ENCODE data around the gene KCTD1.

Gene KCTD1

DNA sequence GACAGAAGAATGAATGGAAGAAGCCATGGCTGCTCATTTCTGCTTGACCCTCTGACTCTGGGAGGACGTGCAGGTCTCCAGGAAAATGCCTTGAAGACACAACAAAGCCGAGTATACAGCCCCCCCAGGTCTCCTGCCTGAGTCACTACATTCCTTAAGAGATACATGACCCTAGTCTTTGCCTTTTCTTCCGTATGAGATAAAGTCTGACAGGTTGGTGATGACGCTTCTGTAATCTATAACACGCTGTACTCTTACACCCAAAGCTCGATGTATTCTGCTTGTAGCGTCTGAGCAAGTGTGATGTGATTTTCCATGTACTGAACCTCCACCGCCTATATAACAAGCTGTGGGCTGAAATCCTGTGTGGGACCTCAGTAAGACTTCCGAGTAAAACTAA lies 77.3 kb downstream of the KCTD1 start:
- DNase-seq (ENCODE audit: insufficient read length, low spot score) (no peak), FAIRE-seq (no peak)
- no peak for TF ChIP-seq POLR2A (IDR thresholded peaks at IDR 0.05; ENCODE audit: low read depth, low read length)

DNA sequence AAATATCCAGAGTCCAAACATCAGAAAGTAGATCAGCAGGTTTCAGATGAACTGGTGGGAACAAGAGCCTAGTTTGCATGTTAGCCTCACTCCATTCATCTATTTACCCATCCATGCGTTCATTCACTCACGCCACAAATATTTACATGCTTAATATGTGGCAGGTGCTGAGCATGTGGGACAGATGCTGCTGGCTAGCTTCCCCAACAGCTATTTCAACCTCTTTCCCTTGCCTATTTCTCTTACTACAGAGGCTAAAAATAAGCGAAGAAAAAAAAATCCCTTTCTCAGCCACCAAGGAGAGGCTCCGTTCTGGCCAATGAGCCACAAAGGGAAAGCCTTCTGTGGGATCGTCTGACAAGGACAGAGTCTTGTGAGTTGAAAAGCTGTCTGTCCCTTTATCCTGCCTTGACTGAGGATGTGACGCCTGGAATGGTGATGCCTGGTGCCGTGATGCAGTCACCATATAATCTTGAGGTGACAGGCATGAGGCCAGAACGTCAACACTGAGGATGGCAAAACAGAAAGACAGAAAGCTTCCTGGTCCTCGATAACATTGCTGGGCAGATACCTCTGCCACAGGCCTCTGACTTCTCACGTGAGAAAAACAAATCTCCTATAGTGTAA lies 78.2 kb downstream of the KCTD1 start:
- no peak for DNase-seq (ENCODE audit: insufficient read length, low spot score)
- TF ChIP-seq POLR2A (IDR thresholded peaks at IDR 0.05; ENCODE audit: low read depth, low read length) = no peak
- FAIRE-seq = no peak

DNA sequence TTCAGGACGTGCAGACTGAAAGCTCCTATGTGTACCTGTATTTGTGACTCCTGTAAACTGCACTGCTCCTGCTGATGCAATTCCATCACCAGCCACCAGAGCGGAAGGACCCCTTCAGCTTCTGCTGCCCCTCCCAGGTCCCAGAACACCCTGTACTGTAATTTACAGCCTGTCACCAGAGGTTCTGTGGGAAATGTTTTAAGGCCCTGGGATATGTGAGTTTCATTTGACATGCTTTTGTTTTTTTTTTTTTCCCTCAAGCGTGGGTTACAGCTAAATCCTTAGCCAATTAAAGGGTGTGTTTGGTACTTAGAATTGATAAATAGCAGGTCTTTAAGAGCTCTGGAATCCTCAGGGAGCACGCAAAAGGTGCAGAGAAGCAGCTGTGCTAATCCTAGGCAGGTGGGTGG lies 79.4 kb downstream of the KCTD1 start:
- TF ChIP-seq POLR2A (IDR thresholded peaks at IDR 0.05; ENCODE audit: low read depth, low read length) = no peak
- DNase-seq (ENCODE audit: insufficient read length, low spot score) (no peak), FAIRE-seq (no peak)

DNA sequence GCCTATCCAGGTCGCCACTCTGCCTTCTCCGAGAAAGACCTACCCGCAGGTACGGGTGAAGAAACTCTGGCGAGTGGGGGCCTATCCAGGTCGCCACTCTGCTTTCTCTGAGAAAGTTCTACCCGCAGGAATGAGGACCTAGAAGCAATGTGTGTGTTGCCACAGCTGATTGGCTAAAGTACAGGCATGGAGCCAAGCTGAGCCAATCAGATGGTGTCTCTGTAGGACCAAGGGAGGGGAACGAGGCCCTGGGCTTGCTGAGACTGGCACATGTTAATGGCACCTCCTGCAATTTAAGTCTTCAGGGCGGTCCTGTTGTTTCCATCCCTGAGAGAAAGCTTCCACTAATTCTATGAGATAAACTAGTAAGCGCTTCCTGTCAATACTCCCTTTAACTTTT lies 82.3 kb downstream of the KCTD1 start:
- no peak for DNase-seq (ENCODE audit: insufficient read length, low spot score)
- TF ChIP-seq POLR2A (IDR thresholded peaks at IDR 0.05; ENCODE audit: low read depth, low read length) = no peak
- no peak for FAIRE-seq

DNA sequence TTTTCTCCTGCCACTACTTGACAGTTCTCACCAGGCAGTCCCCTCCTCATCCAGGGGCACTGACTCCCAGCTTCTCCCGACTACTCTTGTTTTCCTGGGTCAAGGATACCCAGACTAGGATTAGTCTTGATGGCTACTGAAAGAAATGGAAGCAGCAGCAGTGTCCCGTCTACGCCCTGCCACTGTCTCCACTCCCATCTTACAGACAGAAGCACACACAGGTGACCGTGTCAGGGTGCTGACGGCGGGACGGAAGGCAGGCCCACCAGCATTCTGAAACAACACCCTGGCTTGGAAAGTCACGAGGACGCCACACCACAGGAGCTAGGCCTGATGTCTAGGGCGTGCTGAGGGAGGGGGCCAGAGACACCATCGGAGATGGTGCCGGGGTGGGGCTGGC lies 82.9 kb downstream of the KCTD1 start:
- FAIRE-seq (no peak), DNase-seq (ENCODE audit: insufficient read length, low spot score) (no peak)
- TF ChIP-seq POLR2A (IDR thresholded peaks at IDR 0.05; ENCODE audit: low read depth, low read length) = no peak

DNA sequence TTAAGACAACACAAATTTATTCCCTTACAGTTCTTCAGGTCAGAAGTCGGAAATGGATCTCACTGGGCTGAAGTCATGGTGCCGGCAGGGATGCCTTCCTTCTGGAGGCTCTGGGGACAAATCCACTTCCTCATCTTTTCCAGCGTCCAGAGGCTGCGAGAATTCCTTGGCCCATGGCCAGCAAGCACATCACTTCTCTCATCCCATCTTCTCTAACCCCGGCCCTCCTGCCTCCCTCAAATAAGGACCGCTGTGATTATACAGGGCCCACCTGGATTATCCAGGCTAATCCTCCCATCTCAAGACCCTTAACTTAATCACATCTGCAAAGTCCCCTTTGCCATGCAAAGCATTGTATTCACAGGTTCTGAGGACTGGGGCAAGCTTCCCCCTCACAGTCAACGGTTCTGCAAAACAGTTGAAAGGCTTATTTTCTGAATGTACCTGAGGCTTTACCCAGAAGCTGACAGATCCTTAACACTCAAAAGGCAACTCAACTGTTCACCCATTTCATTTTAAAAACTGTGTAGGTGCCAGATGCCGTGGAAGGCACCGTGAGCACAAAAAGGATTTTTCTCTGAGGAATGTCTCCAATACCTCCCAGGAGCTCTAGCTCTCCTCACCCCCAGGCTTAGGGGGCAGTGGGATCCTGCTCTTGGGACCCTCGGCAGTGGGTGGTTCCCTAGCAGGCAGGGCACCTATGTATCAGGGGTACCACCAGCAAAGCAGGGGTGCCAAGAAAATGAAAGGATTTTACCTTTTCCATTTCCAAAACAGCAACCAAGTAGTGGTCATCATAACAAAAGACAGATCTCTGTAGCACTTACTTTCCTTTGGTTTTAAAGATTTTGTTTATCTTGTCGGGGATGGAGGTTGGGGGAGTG lies 84.0 kb downstream of the KCTD1 start:
- DNase-seq (ENCODE audit: insufficient read length, low spot score) (no peak), FAIRE-seq (no peak)
- TF ChIP-seq POLR2A (IDR thresholded peaks at IDR 0.05; ENCODE audit: low read depth, low read length) = no peak

DNA sequence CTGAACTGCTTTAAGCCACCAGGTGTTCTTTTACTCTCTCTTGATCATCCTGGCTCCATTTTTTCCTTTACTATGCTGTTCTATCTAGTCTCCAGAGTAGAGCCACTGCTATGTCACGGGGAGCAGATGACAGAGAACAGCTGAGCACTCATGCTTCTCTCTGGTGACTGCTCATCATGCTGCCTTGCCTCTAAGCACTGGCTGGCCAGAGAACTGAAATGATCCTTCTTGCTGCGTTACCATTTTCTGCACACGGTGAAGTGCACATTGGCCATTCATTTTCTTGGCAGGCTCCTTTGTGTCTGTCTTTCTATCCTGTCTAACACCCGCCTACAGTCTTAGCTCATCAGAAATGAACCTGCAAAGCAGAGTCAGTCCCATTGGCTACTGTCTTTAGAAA lies 86.0 kb downstream of the KCTD1 start:
- DNase-seq (ENCODE audit: insufficient read length, low spot score) (no peak), FAIRE-seq (no peak)
- TF ChIP-seq POLR2A (IDR thresholded peaks at IDR 0.05; ENCODE audit: low read depth, low read length) = no peak

DNA sequence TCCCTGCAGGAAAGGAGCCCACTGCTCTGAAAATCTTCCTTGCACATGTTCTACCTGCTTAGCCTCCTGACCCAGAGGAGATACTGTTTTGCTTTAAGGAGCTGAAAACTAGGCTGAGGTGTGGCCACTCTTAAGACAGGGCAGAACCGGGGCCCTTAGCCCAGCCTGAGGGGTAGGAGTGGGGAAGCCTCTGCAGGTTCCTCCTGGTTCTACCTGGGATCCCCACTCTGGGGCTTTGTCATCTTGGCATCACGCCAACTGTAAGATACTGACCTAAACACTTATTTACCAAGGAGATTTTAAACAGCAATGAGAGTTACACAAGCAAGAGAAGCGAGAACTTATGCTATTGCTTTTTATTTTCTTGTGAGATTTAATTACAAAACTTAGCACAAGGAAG lies 86.9 kb downstream of the KCTD1 start:
- DNase-seq (ENCODE audit: insufficient read length, low spot score) (no peak), FAIRE-seq (no peak)
- TF ChIP-seq POLR2A (IDR thresholded peaks at IDR 0.05; ENCODE audit: low read depth, low read length) = no peak

DNA sequence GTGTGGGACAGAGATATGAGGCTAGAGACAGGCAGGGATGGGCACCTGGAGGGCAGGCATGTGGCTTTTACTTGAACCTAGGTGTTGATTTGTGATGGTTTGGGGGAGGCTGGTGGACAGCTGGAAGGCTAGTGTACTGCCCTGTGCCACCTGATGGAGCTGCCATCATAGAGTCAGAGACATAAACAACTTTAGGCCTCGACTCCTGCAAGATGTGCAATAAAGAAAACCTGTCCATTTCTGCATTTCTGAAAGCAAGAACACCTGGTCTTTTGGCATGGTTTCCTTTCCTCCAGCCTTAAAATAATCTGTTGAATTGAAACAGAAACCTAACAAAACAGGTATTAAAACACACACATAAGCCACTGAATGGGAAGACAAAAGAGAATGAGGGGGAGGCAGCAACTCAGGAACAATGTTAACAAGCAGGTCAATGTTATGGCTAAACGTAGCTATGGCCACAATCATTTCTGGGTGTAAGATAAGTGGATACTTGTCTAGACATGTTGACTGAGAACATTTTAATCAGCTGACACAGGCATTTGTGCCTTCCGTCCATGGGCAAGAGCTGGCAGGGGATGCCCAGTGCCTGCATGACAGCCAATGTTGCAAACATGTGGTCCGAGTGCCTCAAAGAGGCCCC lies 87.8 kb downstream of the KCTD1 start:
- FAIRE-seq (no peak), DNase-seq (ENCODE audit: insufficient read length, low spot score) (no peak)
- TF ChIP-seq POLR2A (IDR thresholded peaks at IDR 0.05; ENCODE audit: low read depth, low read length) = no peak

DNA sequence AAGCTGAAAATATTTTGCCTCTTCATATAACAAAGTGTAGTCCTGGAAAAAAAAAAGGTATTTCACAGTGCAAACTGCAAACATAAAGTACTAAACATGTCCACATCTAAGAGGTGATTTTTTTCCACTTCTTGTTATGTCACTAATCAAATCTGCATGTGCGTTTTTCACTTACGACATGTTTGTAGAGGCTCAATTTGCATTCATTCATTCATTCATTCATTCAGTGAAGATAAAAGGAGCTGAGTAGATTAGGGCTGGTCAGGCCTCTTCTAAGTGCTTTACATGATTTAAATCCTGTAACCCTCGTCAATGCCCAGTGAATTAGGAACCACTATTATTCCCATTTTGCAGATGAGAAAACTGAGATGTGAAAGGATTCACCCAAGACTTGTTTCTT lies 88.5 kb downstream of the KCTD1 start:
- no peak for TF ChIP-seq POLR2A (IDR thresholded peaks at IDR 0.05; ENCODE audit: low read depth, low read length)
- DNase-seq (ENCODE audit: insufficient read length, low spot score) (no peak), FAIRE-seq (no peak)

DNA sequence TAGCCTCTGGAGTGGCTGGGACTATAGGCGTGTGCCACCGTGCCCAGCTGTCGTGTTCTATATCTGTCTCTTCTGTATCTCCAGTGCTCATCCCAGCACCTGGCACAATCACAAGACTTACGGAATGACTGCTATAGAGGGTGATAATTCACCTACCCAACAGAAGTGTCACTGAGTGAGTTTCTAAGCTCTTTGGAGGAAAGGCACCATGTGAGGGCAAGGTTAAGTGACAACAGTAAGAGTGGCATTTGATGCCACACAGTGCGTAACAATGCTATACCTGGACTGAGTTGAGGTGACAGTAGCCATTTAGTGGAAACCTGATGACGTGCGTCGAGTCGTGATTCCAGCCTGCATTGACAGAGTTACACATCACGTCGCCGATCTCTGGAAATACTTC lies 89.0 kb downstream of the KCTD1 start:
- DNase-seq (ENCODE audit: insufficient read length, low spot score) (no peak), FAIRE-seq (no peak)
- no peak for TF ChIP-seq POLR2A (IDR thresholded peaks at IDR 0.05; ENCODE audit: low read depth, low read length)

DNA sequence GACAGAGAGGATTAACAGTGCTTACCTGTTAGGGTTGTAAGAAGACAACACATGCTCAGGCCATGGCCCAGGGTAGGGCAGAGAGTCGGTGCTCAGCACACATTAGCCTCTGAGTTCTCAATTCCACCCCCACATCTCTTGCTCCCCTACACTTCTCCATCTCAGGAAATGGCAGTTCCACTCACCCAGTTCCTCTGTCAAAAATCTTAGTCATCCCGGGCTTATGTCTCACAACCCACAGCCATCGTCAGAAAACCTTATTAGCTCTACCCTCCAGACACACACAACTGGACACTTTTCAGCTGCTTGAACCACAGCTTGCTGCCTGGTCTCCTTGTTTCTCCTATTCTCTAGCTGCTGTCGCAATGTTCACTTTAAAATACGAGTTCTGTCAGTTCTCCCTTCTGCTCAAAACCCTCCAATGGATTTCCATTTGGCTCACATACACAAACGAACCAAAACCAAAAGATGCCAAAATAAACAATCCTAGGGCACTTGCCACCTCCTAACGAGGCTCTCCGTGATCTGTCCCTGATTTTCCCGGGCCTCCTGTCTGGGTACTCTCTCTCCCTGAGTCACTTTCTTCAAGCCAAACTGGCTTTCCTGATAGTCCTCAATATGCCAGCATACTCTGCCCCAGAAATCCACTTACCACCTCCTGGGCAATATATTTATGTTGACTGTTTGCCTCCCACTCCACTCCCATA lies 89.7 kb downstream of the KCTD1 start:
- no peak for TF ChIP-seq POLR2A (IDR thresholded peaks at IDR 0.05; ENCODE audit: low read depth, low read length)
- no peak for FAIRE-seq
- no peak for DNase-seq (ENCODE audit: insufficient read length, low spot score)

DNA sequence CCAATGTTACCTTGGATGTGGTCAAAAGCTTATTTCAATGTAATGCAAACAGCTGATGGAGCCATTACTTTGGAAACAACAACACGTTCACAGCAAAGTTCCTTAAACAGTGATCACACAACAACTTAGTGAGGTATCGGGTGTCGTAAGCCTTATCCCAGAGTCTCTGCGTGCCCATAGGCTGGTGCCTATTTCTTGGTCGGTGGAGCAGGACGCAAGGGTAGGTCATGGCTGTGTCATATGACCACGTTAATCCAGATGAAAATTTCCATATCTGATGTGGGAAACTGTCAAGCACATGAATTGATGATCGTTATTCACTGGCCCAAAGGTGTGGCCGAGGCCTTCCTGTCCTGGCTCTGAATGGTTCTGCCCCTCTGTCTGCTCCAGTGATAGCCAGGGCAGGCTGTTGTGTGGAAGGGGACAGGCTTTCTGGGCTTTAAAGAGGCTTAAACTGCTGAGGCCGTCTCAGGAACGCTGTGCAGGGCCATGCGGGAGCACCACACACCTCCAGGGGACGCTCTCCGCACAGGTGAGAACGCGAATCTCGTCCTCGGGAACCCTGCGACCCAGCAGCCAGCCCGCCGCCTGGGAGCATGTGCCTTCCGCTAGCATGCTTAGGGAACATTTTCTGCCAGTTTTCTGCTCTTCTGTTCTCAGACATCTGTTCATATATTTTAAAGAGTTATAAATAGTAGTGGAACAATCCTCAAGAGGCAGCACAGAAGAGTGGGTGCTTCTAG lies 90.6 kb downstream of the KCTD1 start:
- no peak for TF ChIP-seq POLR2A (IDR thresholded peaks at IDR 0.05; ENCODE audit: low read depth, low read length)
- DNase-seq (ENCODE audit: insufficient read length, low spot score) = no peak
- FAIRE-seq = no peak
